HEK293T (cell line): ENCODE results near the gene CHRNA1.

Experiments
- CTCF ChIA-PET: fragments of 350-600 bp; formaldehyde crosslinking; extraction: SDS; loops from one replicate; lab custom pipeline; 2021; ENCODE audit warnings: antibody characterized with exemption, inconsistent platforms; lab: Yijun Ruan, JAX
- POLR2A ChIA-PET: fragments of 350-600 bp; formaldehyde crosslinking; extraction: SDS; loops from one replicate; lab custom pipeline; 2020; ENCODE audit warnings: antibody characterized with exemption, inconsistent platforms; lab: Yijun Ruan, JAX
- DNase-seq: peaks from one replicate; pipeline ENCODE4 v3.0.0; 2012; ENCODE audit warnings: mixed read lengths; ENCODE audit errors: extremely low spot score
- ARNT ChIP-seq: fragments of 450-650 bp; IDR thresholded peaks from 2 replicates; pipeline ENCODE4 v1.6.1; 2017; ENCODE audit warnings: mild to moderate bottlenecking
- BHLHE40 ChIP-seq: fragments of 450-650 bp; IDR thresholded peaks from 2 replicates; pipeline ENCODE4 v1.6.1; 2016; ENCODE audit warnings: mild to moderate bottlenecking, moderate library complexity, borderline replicate concordance
- CTBP1 ChIP-seq: fragments of 450-650 bp; IDR thresholded peaks from 2 replicates; pipeline ENCODE4 v1.6.1; 2016; ENCODE audit warnings: borderline replicate concordance
- ELF4 ChIP-seq: fragments of 450-650 bp; IDR thresholded peaks from 2 replicates; pipeline ENCODE4 v1.6.1; 2017; ENCODE audit warnings: antibody characterized with exemption
- FOXA1 ChIP-seq: fragments of 450-650 bp; IDR thresholded peaks from 2 replicates; pipeline ENCODE4 v1.6.1; 2016; ENCODE audit warnings: mild to moderate bottlenecking
- FOXK2 ChIP-seq: fragments of 450-650 bp; IDR thresholded peaks from 2 replicates; pipeline ENCODE4 v1.6.1; 2016; ENCODE audit warnings: mild to moderate bottlenecking
- FOXM1 ChIP-seq: fragments of 450-650 bp; IDR thresholded peaks from 2 replicates; pipeline ENCODE4 v1.6.1; 2017; ENCODE audit warnings: mild to moderate bottlenecking, borderline replicate concordance
- HDGF ChIP-seq: fragments of 450-650 bp; IDR thresholded peaks from 2 replicates; pipeline ENCODE4 v1.6.1; 2017; ENCODE audit warnings: antibody characterized with exemption, borderline replicate concordance
- L3MBTL2 ChIP-seq: fragments of 450-650 bp; conservative IDR thresholded peaks from 2 replicates; pipeline ENCODE4 v1.6.1; 2016; ENCODE audit warnings: mild to moderate bottlenecking
- LEF1 ChIP-seq: fragments of 450-650 bp; IDR thresholded peaks from 2 replicates; pipeline ENCODE4 v1.6.1; 2017; ENCODE audit warnings: mild to moderate bottlenecking, borderline replicate concordance
- NFRKB ChIP-seq: fragments of 450-650 bp; IDR thresholded peaks from 2 replicates; pipeline ENCODE4 v1.6.1; 2016; ENCODE audit warnings: mild to moderate bottlenecking, moderate library complexity
- SP1 ChIP-seq: fragments of 450-650 bp; IDR thresholded peaks from 2 replicates; pipeline ENCODE4 v1.6.1; 2017
- SUZ12 ChIP-seq: fragments of 450-650 bp; IDR thresholded peaks from 2 replicates; pipeline ENCODE4 v1.6.1; 2016; ENCODE audit warnings: mild to moderate bottlenecking
- TARDBP ChIP-seq: fragments of 450-650 bp; IDR thresholded peaks from 2 replicates; pipeline ENCODE4 v1.6.1; 2016
- ZNF384 ChIP-seq: fragments of 450-650 bp; IDR thresholded peaks from 2 replicates; pipeline ENCODE4 v1.6.1; 2016
- TF ChIP-seq, protein P1 (sequence below): fragments of 450-650 bp; IDR thresholded peaks from 2 replicates; pipeline ENCODE4 v1.6.1; 2016

The CHRNA1 gene

DNA sequence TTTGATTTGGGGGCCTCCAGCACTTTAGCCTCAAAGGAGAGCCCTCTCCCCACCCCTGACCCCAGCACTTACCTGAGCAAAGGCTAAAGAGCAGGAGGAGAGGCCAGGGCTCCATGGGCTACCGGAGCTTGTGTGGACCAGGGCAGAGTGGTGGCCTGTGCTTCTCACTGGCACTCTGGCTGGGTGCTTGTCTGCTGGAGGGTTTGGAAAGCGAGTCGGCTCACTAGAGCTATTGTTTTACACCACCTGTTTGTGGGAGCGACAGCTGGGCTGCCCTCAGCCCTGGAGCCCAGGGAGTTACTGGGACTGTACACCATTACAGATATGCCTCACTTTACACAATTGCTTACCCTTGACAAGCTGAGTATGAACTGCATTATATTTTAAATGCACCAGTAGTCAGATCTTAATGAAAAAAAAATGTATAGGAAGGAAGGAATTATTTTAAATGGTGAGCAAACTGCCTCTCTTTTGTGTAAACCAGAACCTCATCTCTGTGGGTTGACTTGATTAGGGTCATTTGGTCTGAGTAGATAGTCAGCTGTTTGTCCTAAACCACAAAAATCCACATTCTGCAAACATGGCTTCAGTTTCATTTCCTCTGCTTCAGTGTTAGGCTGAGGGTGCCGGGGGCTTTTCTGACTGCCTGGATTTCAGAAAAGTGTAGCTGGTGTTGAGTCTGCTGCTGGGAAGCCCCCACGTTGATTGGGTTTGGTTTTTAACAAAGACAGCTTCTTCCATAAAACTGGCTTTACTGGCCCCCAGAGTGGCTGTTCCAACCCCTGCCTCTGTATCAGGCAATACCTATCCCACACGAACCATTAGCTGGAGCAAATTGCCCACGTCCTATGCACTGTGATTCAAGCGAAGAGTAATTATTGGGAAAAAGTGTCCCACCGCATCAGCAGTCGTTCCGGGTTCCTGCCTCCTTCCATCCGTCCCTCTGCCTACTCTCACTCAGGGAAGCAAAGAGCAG is at the start of gene CHRNA1:
Gene CHRNA1 (minus strand): TSS at position 193 of the 976 bp plus-strand sequence. CDS start 78 bp downstream, at position 115.
- TF ChIP-seq, protein P1, sequence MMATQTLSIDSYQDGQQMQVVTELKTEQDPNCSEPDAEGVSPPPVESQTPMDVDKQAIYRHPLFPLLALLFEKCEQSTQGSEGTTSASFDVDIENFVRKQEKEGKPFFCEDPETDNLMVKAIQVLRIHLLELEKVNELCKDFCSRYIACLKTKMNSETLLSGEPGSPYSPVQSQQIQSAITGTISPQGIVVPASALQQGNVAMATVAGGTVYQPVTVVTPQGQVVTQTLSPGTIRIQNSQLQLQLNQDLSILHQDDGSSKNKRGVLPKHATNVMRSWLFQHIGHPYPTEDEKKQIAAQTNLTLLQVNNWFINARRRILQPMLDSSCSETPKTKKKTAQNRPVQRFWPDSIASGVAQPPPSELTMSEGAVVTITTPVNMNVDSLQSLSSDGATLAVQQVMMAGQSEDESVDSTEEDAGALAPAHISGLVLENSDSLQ = no peak
- TF ChIP-seq ELF4 (no peak), HDGF (no peak), TARDBP (no peak), SP1 (no peak), ARNT (no peak), L3MBTL2 (no peak), SUZ12 (no peak), FOXM1 (no peak), FOXA1 (no peak), ZNF384 (no peak), LEF1 (no peak)
- ChIA-PET CTCF (interaction anchor here (0.6 to 1.3 kb wide), 2 partner anchors 17 to 65 kb away, joined by 3 to 6 read pairs; no protein-coding TSS in a partner anchor), POLR2A (interaction anchor here (1.1 kb wide), 1 partner anchor 240 kb away, joined by 3 read pairs; no protein-coding TSS in a partner anchor)
- DNase-seq = no peak

DNA sequence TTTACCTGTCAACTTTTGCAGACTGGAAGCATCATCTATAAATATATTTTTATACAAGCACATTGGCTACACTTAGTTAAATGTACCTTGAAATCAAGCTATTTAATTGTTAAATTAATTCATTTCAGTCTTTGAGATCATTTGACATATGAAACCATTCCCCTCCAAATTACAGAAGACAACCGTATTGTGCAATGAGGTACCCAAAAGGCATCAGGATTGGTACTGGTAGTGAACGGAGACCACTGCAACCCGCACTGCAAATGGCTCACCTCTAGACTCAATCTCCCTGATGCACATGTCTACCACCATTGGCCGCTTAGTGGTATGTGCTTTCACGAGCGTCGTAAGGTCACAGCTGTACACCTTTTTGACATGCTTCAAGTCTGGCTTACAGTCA is 47.8 kb upstream of the CHRNA1 start:
- no peak for DNase-seq
- ChIA-PET CTCF (no interaction called here), POLR2A (no interaction called here)
- TF ChIP-seq FOXK2 (no peak), FOXM1 (no peak), ARNT (no peak), LEF1 (no peak)

DNA sequence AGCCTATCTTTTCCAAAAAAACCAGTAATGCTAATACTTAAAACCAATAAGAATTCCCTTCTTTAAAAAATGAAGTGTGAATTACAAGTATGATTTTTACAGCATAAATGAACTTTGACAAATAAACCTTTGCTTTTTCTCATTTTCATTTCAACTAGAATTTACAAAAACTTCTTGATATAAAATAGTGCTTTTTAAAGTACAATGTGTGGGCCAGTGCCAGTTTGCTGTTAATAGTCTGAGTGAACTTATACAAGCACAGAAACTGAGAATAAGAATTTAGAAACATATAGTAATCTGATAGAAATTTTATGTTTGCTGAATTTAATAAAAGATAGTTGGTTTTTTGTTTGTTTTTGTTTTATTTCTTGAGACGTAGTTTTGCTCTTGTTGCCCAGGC is 43.7 kb upstream of the CHRNA1 start:
- POLR2A ChIA-PET = no interaction called here
- CTCF ChIA-PET = no interaction called here

DNA sequence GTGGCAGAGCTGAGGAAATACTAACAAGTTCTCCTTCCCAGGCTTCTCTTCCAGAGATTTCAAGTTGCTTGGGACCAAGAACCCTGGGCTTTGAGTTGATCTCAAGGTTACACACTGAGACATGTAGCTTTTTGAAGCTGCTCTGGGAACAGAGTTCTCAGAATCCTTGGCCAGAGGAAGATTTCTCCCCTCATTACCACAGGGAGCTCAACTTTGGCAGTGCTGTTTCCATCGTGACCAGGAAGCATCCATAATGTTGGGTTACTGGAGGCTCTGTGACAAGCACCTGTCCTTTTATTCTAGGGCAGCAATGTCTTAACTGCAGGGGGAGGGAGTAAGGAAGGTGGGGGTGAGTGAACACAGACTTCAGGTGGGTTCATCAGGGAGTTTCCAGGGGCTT is 41.5 kb upstream of the CHRNA1 start:
- TF ChIP-seq L3MBTL2 (no peak), CTBP1 (no peak), FOXA1 (no peak), ZNF384 (no peak), NFRKB (no peak), LEF1 (no peak), FOXK2 (no peak), ARNT (no peak), SP1 (no peak), ELF4 (no peak), FOXM1 (no peak), HDGF (no peak)
- ChIA-PET POLR2A (no interaction called here), CTCF (no interaction called here)

More for the DNA sequence above, 43.7 kb upstream of the CHRNA1 start:
- TF ChIP-seq FOXM1 = no peak
- no peak for TF ChIP-seq TARDBP
- no peak for TF ChIP-seq HDGF
- TF ChIP-seq ZNF384 = no peak
- TF ChIP-seq CTBP1 = no peak
- no peak for TF ChIP-seq ARNT
- no peak for TF ChIP-seq SP1
- no peak for TF ChIP-seq SUZ12
- TF ChIP-seq, protein P1 = no peak
- no peak for TF ChIP-seq NFRKB
- TF ChIP-seq FOXA1 = no peak
- no peak for TF ChIP-seq LEF1
- DNase-seq = no peak

DNA sequence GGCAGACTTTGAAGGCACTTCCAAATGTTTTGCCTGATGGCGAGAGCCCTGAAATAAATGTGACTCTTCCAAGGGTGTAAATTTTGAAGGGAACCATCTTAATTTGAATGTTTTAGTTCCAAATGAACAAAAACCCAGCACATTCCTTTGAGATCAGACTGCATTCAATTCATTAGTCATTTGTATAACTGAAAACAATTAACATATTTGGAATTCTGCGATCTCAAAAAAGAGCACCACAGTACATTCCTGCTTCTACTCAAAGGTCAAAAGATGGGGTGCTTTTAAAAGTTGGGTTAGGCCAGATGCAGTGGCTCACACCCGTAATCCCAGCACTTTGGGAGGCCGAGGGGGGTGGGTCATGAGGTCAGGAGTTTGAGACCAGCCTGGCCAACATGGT is 38.2 kb upstream of the CHRNA1 start:
- ChIA-PET CTCF (no interaction called here), POLR2A (no interaction called here)
- DNase-seq = no peak
- no peak for TF ChIP-seq CTBP1
- TF ChIP-seq FOXA1 = no peak
- no peak for TF ChIP-seq FOXM1
- no peak for TF ChIP-seq NFRKB
- no peak for TF ChIP-seq ZNF384
- TF ChIP-seq SUZ12 = no peak

More for the DNA sequence above, 41.5 kb upstream of the CHRNA1 start:
- DNase-seq = no peak

DNA sequence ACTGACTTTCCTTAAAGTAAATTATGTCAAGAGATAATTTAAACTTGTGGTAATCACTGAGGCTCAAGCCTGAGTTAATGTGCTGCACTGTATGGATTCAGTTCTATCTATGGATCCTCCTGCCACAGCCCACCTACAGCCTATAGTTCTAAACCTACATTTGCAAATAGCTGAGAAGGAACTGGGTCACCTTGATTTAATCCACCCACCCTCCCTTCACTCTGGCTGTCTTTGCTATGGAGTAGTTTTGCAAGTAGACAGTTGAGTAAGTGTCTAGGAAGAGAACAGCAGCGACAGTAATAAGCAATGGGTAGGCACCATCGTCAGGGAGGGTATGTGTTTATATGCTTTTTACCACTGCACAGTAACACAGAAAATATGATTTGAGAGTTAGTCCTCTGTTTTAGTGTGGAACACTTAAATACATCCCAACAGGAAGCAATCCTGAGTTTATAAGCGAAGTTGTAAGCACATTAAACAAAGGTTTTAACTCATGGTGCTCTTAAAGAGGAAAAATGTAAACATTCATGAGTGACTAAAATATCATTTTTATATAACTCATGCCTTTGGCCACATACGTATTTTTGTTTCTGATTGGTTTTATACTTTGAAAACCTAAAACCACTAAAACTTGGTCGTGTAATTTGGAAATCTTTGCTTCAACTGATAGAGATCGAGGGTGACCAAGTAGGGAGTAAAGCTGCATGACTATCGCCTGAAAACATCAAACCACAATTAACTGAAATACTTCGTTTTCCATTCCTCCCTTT is 36.3 kb upstream of the CHRNA1 start:
- ChIA-PET CTCF (interaction anchor here (1.0 kb wide), 1 partner anchor 35 kb away, joined by 3 read pairs; no protein-coding TSS in a partner anchor), POLR2A (no interaction called here)
- TF ChIP-seq L3MBTL2 (no peak), HDGF (no peak), SP1 (no peak), SUZ12 (no peak), FOXK2 (no peak), NFRKB (no peak), BHLHE40 (no peak)
- no peak for DNase-seq
